ENCODE data around the gene SERPINA4. TPM values are rescaled to one million over a fixed set of nuclear protein-coding genes. Genes with fewer than 3 reads are reported as not detected.

The SERPINA4 gene
- total and polyA plus RNA-seq, 2 of the 13 experiments (the other 11 are each of a cell fraction or from before 2014, with no cell fraction given), result 39.1 to 57.8 TPM

GRCh38 chr14:94574336-94574735 is 13.1 kb downstream of the SERPINA4 start:
- TF ChIP-seq ZNF180 (CRISPR knock-in tag; IDR thresholded peaks at IDR 0.05; ENCODE audit: borderline replicate concordance, low read depth) (no peak), SALL1 (CRISPR knock-in tag; IDR thresholded peaks at IDR 0.05) (peak; percentile 30; the same call in 1 of the 2 replicates)
- Histone ChIP-seq H4K20me1 (ENCODE audit: insufficient read depth, low read length) (no peaks in the 10 kb centered on the region), H3K9ac (ENCODE audit: insufficient read depth, low read depth, low read length) (no peak overlapping the region), H3K9me3 (ENCODE audit: low read length) (no peaks in the 10 kb centered on the region), H3K4me1 (ENCODE audit: insufficient read depth, low read length) (peaks cover 83% of the 10 kb centered on the region), H3K27ac (ENCODE audit: extremely low read length, insufficient read depth, low read length) (no peak overlapping the region), H3K36me3 (replicated peaks in 1 of 2; ENCODE audit: control insufficient read depth in 1 of 2, insufficient read depth in 2 of 2, low read length in 2 of 2) (no peaks in the 10 kb centered on the region), H3K4me3 (replicated peaks in 1 of 3; ENCODE audit: insufficient read depth in 1 of 3, low read depth in 2 of 3, low read length in 3 of 3) (no peak overlapping the region), H3K4me2 (ENCODE audit: low read depth, low read length) (no peak overlapping the region), H3K79me2 (ENCODE audit: insufficient read depth, low read length) (no peaks in the 10 kb centered on the region), H2AFZ (ENCODE audit: low read length) (no peak overlapping the region), H3K27me3 (ENCODE audit: control insufficient read depth in 1 of 2, insufficient read depth in 2 of 2, low read length in 2 of 2) (no peaks in the 10 kb centered on the region)
- 97% methylated on average over 3 of the region's 3 CpGs for WGBS (ENCODE audit: low lambda C conversion rate)
- ChIA-PET CTCF (ENCODE audit: low intra/inter-chr PET ratio, low total read pairs) (no interaction called here), POLR2A (interaction anchor here (1.1 to 8.1 kb wide), 7 partner anchors 9 to 39 kb away, joined by 3 to 142 read pairs (median 10); partner anchors contain the start of genes SERPINA3 and SERPINA4)
- FAIRE-seq (no peak), DNase-seq (ENCODE audit: low spot score) (no peak), ATAC-seq (no peak)
- intact Hi-C loops (cut with micrococcal nuclease; ENCODE audit: unreplicated experiment) (no loop called here), in situ Hi-C loops (cut with HindIII; ENCODE audit: extremely low pct_ligation_motif_present, low pct_unique_long_range_greater_than_20kb) (no loop called here)
- BruUV-seq (replicated peaks), result no TSS peak

GRCh38 chr14:94575730-94576585 is 14.7 kb downstream of the SERPINA4 start:
- WGBS (ENCODE audit: low lambda C conversion rate), result 100% methylated on average over 2 of the region's 5 CpGs
- H3K4me1 ChIP-seq (ENCODE audit: insufficient read depth, low read length), result peaks cover 78% of the 10 kb centered on the region
- no peak overlapping the region for H3K4me3 ChIP-seq (replicated peaks in 1 of 3; ENCODE audit: insufficient read depth in 1 of 3, low read depth in 2 of 3, low read length in 3 of 3)
- POLR2A ChIA-PET, result interaction anchor here (1.0 to 8.1 kb wide), 2 partner anchors 18 to 23 kb away, joined by 4 to 96 read pairs; no protein-coding TSS in a partner anchor
- BruUV-seq (replicated peaks), result no TSS peak
- H2AFZ ChIP-seq (ENCODE audit: low read length), result no peak overlapping the region
- DNase-seq (ENCODE audit: low spot score) (no peak), ATAC-seq (no peak), FAIRE-seq (no peak)
- in situ Hi-C loops (cut with HindIII; ENCODE audit: extremely low pct_ligation_motif_present, low pct_unique_long_range_greater_than_20kb) (no loop called here), intact Hi-C loops (cut with micrococcal nuclease; ENCODE audit: unreplicated experiment) (no loop called here)
- CTCF ChIA-PET (ENCODE audit: low intra/inter-chr PET ratio, low total read pairs), result no interaction called here
- H3K27me3 ChIP-seq (ENCODE audit: control insufficient read depth in 1 of 2, insufficient read depth in 2 of 2, low read length in 2 of 2), result no peaks in the 10 kb centered on the region
- no peak overlapping the region for H3K4me2 ChIP-seq (ENCODE audit: low read depth, low read length)
- no peak overlapping the region for H3K27ac ChIP-seq (ENCODE audit: extremely low read length, insufficient read depth, low read length)
- H3K79me2 ChIP-seq (ENCODE audit: insufficient read depth, low read length), result no peaks in the 10 kb centered on the region
- H4K20me1 ChIP-seq (ENCODE audit: insufficient read depth, low read length), result no peaks in the 10 kb centered on the region
- no peaks in the 10 kb centered on the region for H3K36me3 ChIP-seq (replicated peaks in 1 of 2; ENCODE audit: control insufficient read depth in 1 of 2, insufficient read depth in 2 of 2, low read length in 2 of 2)
- H3K9me3 ChIP-seq (ENCODE audit: low read length), result no peaks in the 10 kb centered on the region
- TF ChIP-seq ZNF251 (CRISPR knock-in tag; IDR thresholded peaks at IDR 0.05), result no peak
- peak; percentile 72 to 73 for TF ChIP-seq MAFK (conservative IDR thresholded peaks at IDR 0.05 in 1 of 2, IDR thresholded peaks at IDR 0.05 in 1 of 2; ENCODE audit: low read length in 2 of 2)
- TF ChIP-seq ZNF687 (CRISPR knock-in tag; IDR thresholded peaks at IDR 0.05), result peak; percentile 51
- no peak for TF ChIP-seq CSRNP2 (CRISPR knock-in tag; conservative IDR thresholded peaks at IDR 0.05; ENCODE audit: low read depth)
- H3K9ac ChIP-seq (ENCODE audit: insufficient read depth, low read depth, low read length), result no peak overlapping the region

All from HepG2 (cell line).